ENCODE results near the gene MBD3L3.

- TF ChIP-seq CBX5 (IDR thresholded peaks at IDR 0.05; ENCODE audit: borderline replicate concordance, low read depth) (no peak), ERF (CRISPR knock-in tag; IDR thresholded peaks at IDR 0.05) (no peak), EZH2 (IDR thresholded peaks at IDR 0.05; ENCODE audit: borderline replicate concordance, low read depth, low read length) (no peak), JUNB (CRISPR knock-in tag; conservative IDR thresholded peaks at IDR 0.05) (no peak), TAF1 (IDR thresholded peaks at IDR 0.05; ENCODE audit: control insufficient read depth, extremely low read depth, insufficient read depth, low read length, severe bottlenecking) (no peak), JUN (IDR thresholded peaks at IDR 0.05; ENCODE audit: borderline replicate concordance, low read depth, low read length) (no peak), JUN (CRISPR knock-in tag; IDR thresholded peaks at IDR 0.05; ENCODE audit: borderline replicate concordance) (no peak), USF1 (CRISPR knock-in tag; IDR thresholded peaks at IDR 0.05) (no peak), CTCF (IDR thresholded peaks at IDR 0.05 in 2 of 3, conservative IDR thresholded peaks at IDR 0.05 in 1 of 3; ENCODE audit: insufficient read depth in 2 of 3, low read depth in 1 of 3, low read length in 3 of 3) (no peak), NCOA2 (IDR thresholded peaks at IDR 0.05; ENCODE audit: partially characterized antibody in 2 of 2) (no peak), ZNF274 (IDR thresholded peaks at IDR 0.05; ENCODE audit: borderline replicate concordance, low read depth, low read length) (no peak), EP300 (IDR thresholded peaks at IDR 0.05; ENCODE audit: low read length) (no peak), TFAM (CRISPR knock-in tag; conservative IDR thresholded peaks at IDR 0.05) (no peak), PRPF4 (IDR thresholded peaks at IDR 0.05; ENCODE audit: insufficient read depth, low read depth, low read length, poor library complexity, severe bottlenecking) (no peak), ZNF165 (CRISPR knock-in tag; IDR thresholded peaks at IDR 0.05; ENCODE audit: borderline replicate concordance) (no peak)
These were observed 41.1 kb upstream of the MBD3L3 start for GRCh38 chr19:7099597-7099921.

Measured in K562 (cell line).